ENCODE measurements around the gene SNAP29.

Gene SNAP29

GRCh38 chr22:20811171-20811570, 47.6 kb upstream of the SNAP29 start:
- H3K9ac ChIP-seq (ENCODE audit: low read depth, low read length, poor library complexity, severe bottlenecking), result no peak overlapping the region
- no peak overlapping the region for H3K4me3 ChIP-seq (ENCODE audit: low read length, poor library complexity, severe bottlenecking)
- H3K79me2 ChIP-seq (ENCODE audit: insufficient read depth, low read length), result no peaks in the 10 kb centered on the region
- TF ChIP-seq, protein P1, sequence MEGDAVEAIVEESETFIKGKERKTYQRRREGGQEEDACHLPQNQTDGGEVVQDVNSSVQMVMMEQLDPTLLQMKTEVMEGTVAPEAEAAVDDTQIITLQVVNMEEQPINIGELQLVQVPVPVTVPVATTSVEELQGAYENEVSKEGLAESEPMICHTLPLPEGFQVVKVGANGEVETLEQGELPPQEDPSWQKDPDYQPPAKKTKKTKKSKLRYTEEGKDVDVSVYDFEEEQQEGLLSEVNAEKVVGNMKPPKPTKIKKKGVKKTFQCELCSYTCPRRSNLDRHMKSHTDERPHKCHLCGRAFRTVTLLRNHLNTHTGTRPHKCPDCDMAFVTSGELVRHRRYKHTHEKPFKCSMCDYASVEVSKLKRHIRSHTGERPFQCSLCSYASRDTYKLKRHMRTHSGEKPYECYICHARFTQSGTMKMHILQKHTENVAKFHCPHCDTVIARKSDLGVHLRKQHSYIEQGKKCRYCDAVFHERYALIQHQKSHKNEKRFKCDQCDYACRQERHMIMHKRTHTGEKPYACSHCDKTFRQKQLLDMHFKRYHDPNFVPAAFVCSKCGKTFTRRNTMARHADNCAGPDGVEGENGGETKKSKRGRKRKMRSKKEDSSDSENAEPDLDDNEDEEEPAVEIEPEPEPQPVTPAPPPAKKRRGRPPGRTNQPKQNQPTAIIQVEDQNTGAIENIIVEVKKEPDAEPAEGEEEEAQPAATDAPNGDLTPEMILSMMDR (conservative IDR thresholded peaks at IDR 0.05; ENCODE audit: low read length), result no peak
- no peak for TF ChIP-seq EZH2phosphoT487 (IDR thresholded peaks at IDR 0.05; ENCODE audit: borderline replicate concordance)
- H3F3A ChIP-seq (ENCODE audit: low read depth), result no peaks in the 10 kb centered on the region
- peaks cover 6% of the 10 kb centered on the region for H3K4me1 ChIP-seq (ENCODE audit: insufficient read depth, low read length, poor library complexity, severe bottlenecking)
- H3K36me3 ChIP-seq (ENCODE audit: insufficient read depth, low read length), result peaks cover 77% of the 10 kb centered on the region; the same call in 1 of the 2 replicates
- H3K4me2 ChIP-seq (ENCODE audit: low read depth, low read length, poor library complexity, severe bottlenecking), result no peak overlapping the region
- H3K27me3 ChIP-seq (ENCODE audit: insufficient read depth, low read length, poor library complexity, severe bottlenecking), result no peaks in the 10 kb centered on the region
- H4K20me1 ChIP-seq (ENCODE audit: insufficient read depth, low read length, poor library complexity, severe bottlenecking), result no peaks in the 10 kb centered on the region
- H3K9me3 ChIP-seq (ENCODE audit: insufficient read depth, low read depth, low read length), result no peaks in the 10 kb centered on the region
- H3K9me2 ChIP-seq (replicated peaks; ENCODE audit: low read depth, low read length), result no peaks in the 10 kb centered on the region
- no peak overlapping the region for H2AFZ ChIP-seq (ENCODE audit: low read length)

DNA sequence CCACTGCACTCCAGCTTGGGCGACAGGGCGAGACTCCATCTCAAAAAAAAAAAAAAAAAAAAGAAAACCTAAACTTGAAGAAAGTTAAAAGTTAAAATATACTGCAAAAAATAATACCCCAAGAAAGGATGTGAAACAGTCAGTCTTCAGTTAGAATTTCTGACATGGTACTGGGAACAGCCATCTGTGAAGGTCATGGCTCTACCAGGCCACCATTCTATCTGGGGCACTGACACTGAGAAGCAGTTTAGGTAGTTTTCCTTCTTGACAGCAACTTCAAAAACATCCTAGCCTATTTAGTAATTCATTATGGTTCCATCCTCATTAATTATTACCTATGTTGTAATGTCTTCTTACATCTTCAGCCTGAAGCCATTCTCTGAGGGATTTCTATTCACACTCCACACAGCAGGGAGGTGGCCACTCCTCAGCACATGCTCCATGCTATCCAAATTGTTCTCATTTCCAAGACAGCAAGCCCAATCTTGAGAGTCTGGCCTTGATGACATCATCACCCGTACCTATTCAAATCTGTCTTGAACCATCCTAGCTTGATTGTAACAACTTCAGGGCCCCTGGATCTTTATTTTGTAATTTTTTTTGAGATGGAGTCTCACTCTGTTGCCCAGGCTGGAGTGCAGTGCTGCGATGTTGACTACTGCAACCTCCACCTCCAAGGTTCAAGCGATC, 46.7 kb upstream of the SNAP29 start:
- no peaks in the 10 kb centered on the region for H3K9me3 ChIP-seq (ENCODE audit: insufficient read depth, low read depth, low read length)
- H3K4me1 ChIP-seq (ENCODE audit: insufficient read depth, low read length, poor library complexity, severe bottlenecking), result peaks cover 6% of the 10 kb centered on the region
- H3F3A ChIP-seq (ENCODE audit: low read depth), result no peaks in the 10 kb centered on the region
- no peaks in the 10 kb centered on the region for H3K79me2 ChIP-seq (ENCODE audit: insufficient read depth, low read length)
- H3K36me3 ChIP-seq (ENCODE audit: insufficient read depth, low read length), result peaks cover 77% of the 10 kb centered on the region; the same call in 1 of the 2 replicates
- TF ChIP-seq, protein P1 (conservative IDR thresholded peaks at IDR 0.05; ENCODE audit: low read length), result no peak
- TF ChIP-seq EZH2phosphoT487 (IDR thresholded peaks at IDR 0.05; ENCODE audit: borderline replicate concordance), result no peak
- H2AFZ ChIP-seq (ENCODE audit: low read length), result no peak overlapping the region
- H3K9ac ChIP-seq (ENCODE audit: low read depth, low read length, poor library complexity, severe bottlenecking), result no peak overlapping the region
- H3K4me2 ChIP-seq (ENCODE audit: low read depth, low read length, poor library complexity, severe bottlenecking), result no peak overlapping the region
- H3K4me3 ChIP-seq (ENCODE audit: low read length, poor library complexity, severe bottlenecking), result no peak overlapping the region
- H4K20me1 ChIP-seq (ENCODE audit: insufficient read depth, low read length, poor library complexity, severe bottlenecking), result no peaks in the 10 kb centered on the region
- no peaks in the 10 kb centered on the region for H3K27me3 ChIP-seq (ENCODE audit: insufficient read depth, low read length, poor library complexity, severe bottlenecking)
- no peaks in the 10 kb centered on the region for H3K9me2 ChIP-seq (replicated peaks; ENCODE audit: low read depth, low read length)

GRCh38 chr22:20813056-20813455, 45.8 kb upstream of the SNAP29 start:
- no peak for TF ChIP-seq EZH2phosphoT487 (IDR thresholded peaks at IDR 0.05; ENCODE audit: borderline replicate concordance)
- TF ChIP-seq, protein P1 (conservative IDR thresholded peaks at IDR 0.05; ENCODE audit: low read length), result no peak
- Histone ChIP-seq H3F3A (ENCODE audit: low read depth) (no peaks in the 10 kb centered on the region), H3K79me2 (ENCODE audit: insufficient read depth, low read length) (no peaks in the 10 kb centered on the region), H3K4me3 (ENCODE audit: low read length, poor library complexity, severe bottlenecking) (no peak overlapping the region), H3K9me3 (ENCODE audit: insufficient read depth, low read depth, low read length) (no peaks in the 10 kb centered on the region), H3K27me3 (ENCODE audit: insufficient read depth, low read length, poor library complexity, severe bottlenecking) (no peaks in the 10 kb centered on the region), H4K20me1 (ENCODE audit: insufficient read depth, low read length, poor library complexity, severe bottlenecking) (no peaks in the 10 kb centered on the region), H3K9ac (ENCODE audit: low read depth, low read length, poor library complexity, severe bottlenecking) (no peak overlapping the region), H3K4me2 (ENCODE audit: low read depth, low read length, poor library complexity, severe bottlenecking) (no peak overlapping the region), H3K36me3 (ENCODE audit: insufficient read depth, low read length) (peaks cover 73% of the 10 kb centered on the region; the same call in 1 of the 2 replicates), H3K4me1 (ENCODE audit: insufficient read depth, low read length, poor library complexity, severe bottlenecking) (peaks cover 6% of the 10 kb centered on the region), H3K9me2 (replicated peaks; ENCODE audit: low read depth, low read length) (no peaks in the 10 kb centered on the region), H2AFZ (ENCODE audit: low read length) (no peak overlapping the region)

Data from Loucy (cell line).